HK-2 (cell line): ENCODE measurements around the gene PGC.

Experiments used
- DNase-seq: peaks from one replicate; pipeline ENCODE4 v3.0.0-alpha.2; 2018; ENCODE audit not compliant: unreplicated experiment

The PGC gene

GRCh38 chr6:41747256-41748101, at the start of gene PGC:
Gene PGC (minus strand): TSS chr6:41747397. CDS start chr6:41747334, 63 bp downstream.
- no peak for DNase-seq

- no peak for DNase-seq
These were observed 49.3 kb upstream of the PGC start for GRCh38 chr6:41796474-41796873.

- no peak for DNase-seq
These were observed 44.8 kb upstream of the PGC start for GRCh38 chr6:41791984-41792383.

- DNase-seq = no peak
These were observed 44.1 kb upstream of the PGC start for GRCh38 chr6:41791305-41791704.

- DNase-seq = no peak
These were observed 42.8 kb upstream of the PGC start for GRCh38 chr6:41790045-41790444.

- DNase-seq = no peak
These were observed 42.2 kb upstream of the PGC start for GRCh38 chr6:41789390-41789724.

- DNase-seq = peak; percentile 96
These were observed 40.2 kb upstream of the PGC start, which contains the start of gene TOMM6 for GRCh38 chr6:41787219-41787917. Gene TOMM6 (plus strand): TSS chr6:41787694. CDS start chr6:41787698, 4 bp downstream.

- DNase-seq = peak; percentile 86
These were observed 39.4 kb upstream of the PGC start for GRCh38 chr6:41786451-41787218.

GRCh38 chr6:41785689-41786450, 38.7 kb upstream of the PGC start:
- no peak for DNase-seq

- DNase-seq = no peak
These were observed 38.1 kb upstream of the PGC start for GRCh38 chr6:41785254-41785653.

GRCh38 chr6:41784581-41785171, 37.5 kb upstream of the PGC start:
- no peak for DNase-seq

- no peak for DNase-seq
These were observed 36.0 kb upstream of the PGC start for GRCh38 chr6:41783106-41783780.

- no peak for DNase-seq
These were observed 34.2 kb upstream of the PGC start for GRCh38 chr6:41781366-41781730.

GRCh38 chr6:41780551-41781365, 33.6 kb upstream of the PGC start, which contains the start of gene PRICKLE4:
Gene PRICKLE4 (plus strand): TSS chr6:41780782. CDS start chr6:41783474, 2,692 bp downstream.
- peak; percentile 44 for DNase-seq

- peak; percentile 98 for DNase-seq
These were observed 32.8 kb upstream of the PGC start, which contains the start of gene FRS3 for GRCh38 chr6:41779788-41780550. Gene FRS3 (minus strand): TSS chr6:41779900. CDS start chr6:41776987, 2,913 bp downstream.

- DNase-seq = no peak
These were observed 32.1 kb upstream of the PGC start for GRCh38 chr6:41779336-41779735.

GRCh38 chr6:41778895-41779294, 31.7 kb upstream of the PGC start:
- DNase-seq = no peak

GRCh38 chr6:41777551-41778285, 30.5 kb upstream of the PGC start:
- no peak for DNase-seq
